Thyroid gland (tissue), 4 donors: ENCODE data around the gene C1orf115.

Source experiments
- POLR2A ChIP-seq, 2 donors: fragments of 450-650 bp; IDR thresholded peaks; one replicate each; pipeline ENCODE4 v1.6.1; 2017; ENCODE audit warnings: antibody characterized with exemption in 2 of 2, mild to moderate bottlenecking in 2 of 2, moderate library complexity in 1 of 2
- TF ChIP-seq, protein P1 (sequence below), 6 experiments: fragments of 200-600 bp in 3 of 6; fragments of 450-650 bp in 3 of 6; sonication (generic) in 3 of 6; IDR thresholded peaks; one replicate each; pipeline ENCODE4 v1.5.1; 2016 to 2019; ENCODE audit warnings: antibody characterized with exemption in 6 of 6, mild to moderate bottlenecking in 2 of 6, inconsistent platforms in 1 of 6, moderate library complexity in 1 of 6

DNA sequence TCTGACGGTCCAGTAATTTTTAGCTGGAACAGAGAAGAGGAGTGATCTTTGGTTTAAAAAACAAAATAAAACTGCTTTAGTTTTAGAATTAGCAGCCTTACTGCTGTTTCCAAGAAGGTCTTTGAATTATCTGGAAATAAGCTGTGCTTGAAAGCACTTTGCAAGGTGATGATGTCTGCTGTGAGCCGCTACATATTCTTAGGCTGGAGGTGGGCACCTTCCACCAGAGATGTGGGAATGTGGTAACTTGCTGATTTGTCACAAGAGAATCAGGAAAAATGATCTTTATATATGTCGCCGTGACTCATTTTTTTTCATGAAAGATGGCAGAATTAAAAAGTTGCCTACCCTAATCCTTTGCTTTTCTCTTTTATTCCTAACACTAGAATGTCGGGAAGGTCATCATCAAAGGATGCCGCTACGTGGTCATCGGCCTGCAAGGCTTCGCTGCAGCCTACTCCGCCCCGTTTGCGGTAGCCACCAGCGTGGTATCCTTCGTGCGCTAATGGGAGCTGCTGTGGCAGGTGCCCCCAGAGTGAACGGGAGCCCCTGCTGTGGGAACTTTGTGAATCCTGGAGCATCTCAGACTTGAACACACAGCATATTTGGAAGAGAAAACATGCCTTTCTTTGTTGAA lies 6.2 kb downstream of the C1orf115 start:
- no peak for TF ChIP-seq POLR2A (IDR thresholded peaks at IDR 0.05)
- TF ChIP-seq, protein P1, sequence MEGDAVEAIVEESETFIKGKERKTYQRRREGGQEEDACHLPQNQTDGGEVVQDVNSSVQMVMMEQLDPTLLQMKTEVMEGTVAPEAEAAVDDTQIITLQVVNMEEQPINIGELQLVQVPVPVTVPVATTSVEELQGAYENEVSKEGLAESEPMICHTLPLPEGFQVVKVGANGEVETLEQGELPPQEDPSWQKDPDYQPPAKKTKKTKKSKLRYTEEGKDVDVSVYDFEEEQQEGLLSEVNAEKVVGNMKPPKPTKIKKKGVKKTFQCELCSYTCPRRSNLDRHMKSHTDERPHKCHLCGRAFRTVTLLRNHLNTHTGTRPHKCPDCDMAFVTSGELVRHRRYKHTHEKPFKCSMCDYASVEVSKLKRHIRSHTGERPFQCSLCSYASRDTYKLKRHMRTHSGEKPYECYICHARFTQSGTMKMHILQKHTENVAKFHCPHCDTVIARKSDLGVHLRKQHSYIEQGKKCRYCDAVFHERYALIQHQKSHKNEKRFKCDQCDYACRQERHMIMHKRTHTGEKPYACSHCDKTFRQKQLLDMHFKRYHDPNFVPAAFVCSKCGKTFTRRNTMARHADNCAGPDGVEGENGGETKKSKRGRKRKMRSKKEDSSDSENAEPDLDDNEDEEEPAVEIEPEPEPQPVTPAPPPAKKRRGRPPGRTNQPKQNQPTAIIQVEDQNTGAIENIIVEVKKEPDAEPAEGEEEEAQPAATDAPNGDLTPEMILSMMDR (IDR thresholded peaks at IDR 0.05) = no peak
